Fibroblast of villous mesenchyme (primary cell): ENCODE data around the gene SIRPG. TPM values are rescaled to one million over a fixed set of nuclear protein-coding genes. Genes with fewer than 3 reads are reported as not detected.

Experiments
- DNase-seq: peaks from one replicate; pipeline ENCODE4 v3.0.0-alpha.2; 2010; ENCODE audit warnings: low read depth
- H3K4me3 ChIP-seq: 2 replicates; pipeline ENCODE4 v1.5.1; 2011; ENCODE audit warnings: low read depth, mild to moderate bottlenecking, low read length
- total RNA-seq: library from RNA; depleted of rRNA; stranded (reverse); fragments of >200 nt; gene quantifications from 2 replicates; pipeline ENCODE4 v1.2.3, GENCODE V29; 2012
- TF ChIP-seq, protein P1 (sequence below): IDR thresholded peaks from 2 replicates; pipeline ENCODE4 v1.5.1; 2012; ENCODE audit warnings: low read depth, mild to moderate bottlenecking, low read length; ENCODE audit not compliant: insufficient read depth

The SIRPG gene
- total RNA-seq, 1 donor = not detected

DNA sequence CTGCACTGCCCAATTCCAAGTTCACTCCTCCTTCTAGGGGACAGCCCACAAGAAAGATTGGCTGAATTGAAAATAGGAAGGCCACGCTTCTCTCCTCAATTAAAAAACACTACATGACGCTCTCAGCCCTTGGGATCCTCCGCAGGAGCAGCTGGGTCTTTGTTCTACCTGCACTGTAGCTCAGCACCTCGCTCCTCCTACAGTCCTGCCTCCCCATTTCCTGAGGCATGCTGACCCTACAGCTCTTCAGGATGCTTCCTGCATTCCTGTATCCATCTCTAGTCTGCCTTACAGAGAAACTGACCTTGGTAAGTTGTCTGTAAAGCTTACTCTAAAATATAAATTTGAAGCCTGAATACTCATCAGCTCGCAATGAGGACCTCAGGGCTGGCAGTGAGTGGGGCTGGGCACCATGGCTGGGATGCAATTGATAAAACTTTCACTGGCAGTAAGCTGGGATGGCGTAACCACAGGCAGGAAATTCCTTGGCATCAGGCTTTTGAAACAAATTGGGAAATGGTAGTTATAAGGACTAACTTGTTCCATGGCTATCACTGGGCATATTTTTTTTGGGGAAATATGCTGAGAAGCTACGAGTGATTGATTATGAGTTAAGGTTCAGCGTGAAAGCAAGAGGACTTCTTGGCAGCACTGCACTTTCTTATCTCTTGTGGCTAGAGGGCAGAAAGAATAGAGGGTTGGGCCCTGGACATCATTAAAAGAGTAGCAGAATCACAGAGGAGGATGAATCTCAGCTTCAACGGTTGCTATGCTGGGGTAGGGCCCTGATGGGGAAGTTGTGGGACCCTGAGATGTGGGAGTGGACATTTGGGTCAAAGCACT, 26.0 kb downstream of the SIRPG start:
- TF ChIP-seq, protein P1, sequence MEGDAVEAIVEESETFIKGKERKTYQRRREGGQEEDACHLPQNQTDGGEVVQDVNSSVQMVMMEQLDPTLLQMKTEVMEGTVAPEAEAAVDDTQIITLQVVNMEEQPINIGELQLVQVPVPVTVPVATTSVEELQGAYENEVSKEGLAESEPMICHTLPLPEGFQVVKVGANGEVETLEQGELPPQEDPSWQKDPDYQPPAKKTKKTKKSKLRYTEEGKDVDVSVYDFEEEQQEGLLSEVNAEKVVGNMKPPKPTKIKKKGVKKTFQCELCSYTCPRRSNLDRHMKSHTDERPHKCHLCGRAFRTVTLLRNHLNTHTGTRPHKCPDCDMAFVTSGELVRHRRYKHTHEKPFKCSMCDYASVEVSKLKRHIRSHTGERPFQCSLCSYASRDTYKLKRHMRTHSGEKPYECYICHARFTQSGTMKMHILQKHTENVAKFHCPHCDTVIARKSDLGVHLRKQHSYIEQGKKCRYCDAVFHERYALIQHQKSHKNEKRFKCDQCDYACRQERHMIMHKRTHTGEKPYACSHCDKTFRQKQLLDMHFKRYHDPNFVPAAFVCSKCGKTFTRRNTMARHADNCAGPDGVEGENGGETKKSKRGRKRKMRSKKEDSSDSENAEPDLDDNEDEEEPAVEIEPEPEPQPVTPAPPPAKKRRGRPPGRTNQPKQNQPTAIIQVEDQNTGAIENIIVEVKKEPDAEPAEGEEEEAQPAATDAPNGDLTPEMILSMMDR = no peak
- no peak overlapping the region for H3K4me3 ChIP-seq
- no peak for DNase-seq

DNA sequence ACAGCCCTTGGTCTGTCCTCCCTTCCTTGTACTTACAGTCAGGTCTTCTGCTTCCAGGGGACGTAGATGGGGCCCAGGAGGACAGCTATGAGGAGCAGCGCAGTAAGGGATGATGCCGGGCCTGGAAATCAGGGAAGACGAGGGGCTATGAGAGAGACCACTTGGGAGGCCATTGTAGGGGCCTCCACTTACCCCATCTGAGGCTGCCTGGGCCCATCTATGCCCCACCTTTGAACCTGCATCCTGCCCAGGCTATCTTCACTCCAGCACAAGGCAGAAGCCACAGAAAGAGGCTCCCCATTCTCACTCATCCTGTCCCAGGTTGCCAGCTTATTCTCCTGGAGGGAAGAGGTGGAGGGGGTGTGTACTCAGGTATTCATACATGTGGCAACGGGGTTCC, 27.4 kb downstream of the SIRPG start:
- no peak for DNase-seq
- TF ChIP-seq, protein P1 = no peak

DNA sequence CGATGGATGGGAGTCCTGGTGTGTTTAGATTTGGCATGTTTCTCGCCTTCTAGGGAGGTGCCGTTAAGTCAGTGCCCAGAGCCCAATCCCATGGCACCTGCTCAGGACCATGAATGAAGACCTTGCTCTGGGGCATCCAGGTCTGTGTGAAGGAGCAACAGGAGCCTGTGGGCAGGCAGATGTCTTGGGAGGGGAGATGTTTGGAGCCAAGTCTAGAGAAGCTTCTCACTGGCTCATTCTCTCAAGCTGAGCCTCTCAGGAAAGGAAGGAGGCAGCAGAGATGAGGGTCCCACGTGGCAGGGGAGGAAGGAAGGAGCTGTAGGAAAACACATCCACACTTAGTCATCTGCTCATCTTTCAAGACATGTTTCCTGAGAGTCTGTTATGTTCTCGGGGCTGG, 28.3 kb downstream of the SIRPG start:
- TF ChIP-seq, protein P1 = no peak
- DNase-seq = no peak
- no peak overlapping the region for H3K4me3 ChIP-seq

More for the DNA sequence above, 27.4 kb downstream of the SIRPG start:
- no peak overlapping the region for H3K4me3 ChIP-seq

- TF ChIP-seq, protein P1 = no peak
- DNase-seq = no peak
- no peak overlapping the region for H3K4me3 ChIP-seq
Observed at GRCh38 chr20:1628621-1629020, 29.0 kb downstream of the SIRPG start.

DNA sequence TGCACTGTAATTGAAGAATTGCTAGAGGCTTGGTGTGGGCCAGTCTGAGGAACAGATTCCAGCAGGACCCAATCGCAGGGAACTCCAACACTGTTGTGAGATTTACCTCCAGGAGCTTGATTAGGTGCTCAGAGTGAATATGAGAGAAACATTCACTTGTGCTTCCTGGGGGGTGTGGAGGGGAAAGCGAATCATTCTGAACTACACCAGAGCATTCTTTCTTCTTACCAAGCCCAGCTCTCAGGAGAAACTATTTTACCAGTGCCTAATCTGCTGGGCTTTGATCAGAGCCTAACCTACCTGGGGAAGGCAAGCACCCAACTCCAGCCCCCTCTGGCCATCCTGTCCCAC, 30.4 kb downstream of the SIRPG start:
- no peak for DNase-seq
- TF ChIP-seq, protein P1 = no peak

DNA sequence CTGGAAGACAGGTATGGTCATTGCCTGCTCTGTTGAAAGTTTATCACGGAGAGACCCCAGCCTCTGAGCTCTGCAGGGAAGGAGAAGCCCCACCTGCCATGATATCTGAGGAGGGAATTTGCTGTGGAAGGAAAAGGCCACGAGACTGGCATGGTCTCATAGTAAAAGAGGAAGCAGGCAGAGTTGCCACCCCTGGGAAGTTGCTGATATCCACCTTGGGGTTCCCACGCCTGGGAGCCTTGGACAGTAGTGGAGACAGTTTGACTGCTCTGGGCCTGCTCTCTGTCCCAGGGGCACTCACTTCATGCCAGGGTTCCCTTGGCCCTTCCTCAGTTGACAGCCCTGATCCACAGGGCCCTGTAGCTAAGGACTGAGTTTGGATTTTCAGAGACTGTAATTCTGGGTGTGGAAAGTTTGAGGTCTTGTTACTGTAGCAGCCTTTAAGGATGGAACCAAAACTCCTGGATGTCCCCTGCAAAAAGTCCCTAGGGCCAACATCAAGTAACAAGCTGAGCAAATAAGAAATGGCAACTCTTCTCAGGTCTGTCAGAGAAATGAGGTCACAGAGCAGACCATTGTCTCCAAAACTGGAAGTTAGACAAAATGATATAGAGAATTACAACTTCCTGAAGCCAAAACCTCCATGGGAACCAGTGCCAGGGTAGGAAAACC, 30.9 kb downstream of the SIRPG start:
- TF ChIP-seq, protein P1 = no peak
- no peak for DNase-seq
- no peak overlapping the region for H3K4me3 ChIP-seq

More for the DNA sequence above, 30.4 kb downstream of the SIRPG start:
- no peak overlapping the region for H3K4me3 ChIP-seq
